NCI-H2107 treated with DMSO at 0.1 percent for 48 hours (cell line): ENCODE results near the gene NT5DC1.

Experiments
- DNase-seq: peaks from one replicate; lab custom pipeline; 2025; ENCODE audit not compliant: unreplicated experiment; lab: John Stamatoyannopoulos, UW

NT5DC1 gene

DNA sequence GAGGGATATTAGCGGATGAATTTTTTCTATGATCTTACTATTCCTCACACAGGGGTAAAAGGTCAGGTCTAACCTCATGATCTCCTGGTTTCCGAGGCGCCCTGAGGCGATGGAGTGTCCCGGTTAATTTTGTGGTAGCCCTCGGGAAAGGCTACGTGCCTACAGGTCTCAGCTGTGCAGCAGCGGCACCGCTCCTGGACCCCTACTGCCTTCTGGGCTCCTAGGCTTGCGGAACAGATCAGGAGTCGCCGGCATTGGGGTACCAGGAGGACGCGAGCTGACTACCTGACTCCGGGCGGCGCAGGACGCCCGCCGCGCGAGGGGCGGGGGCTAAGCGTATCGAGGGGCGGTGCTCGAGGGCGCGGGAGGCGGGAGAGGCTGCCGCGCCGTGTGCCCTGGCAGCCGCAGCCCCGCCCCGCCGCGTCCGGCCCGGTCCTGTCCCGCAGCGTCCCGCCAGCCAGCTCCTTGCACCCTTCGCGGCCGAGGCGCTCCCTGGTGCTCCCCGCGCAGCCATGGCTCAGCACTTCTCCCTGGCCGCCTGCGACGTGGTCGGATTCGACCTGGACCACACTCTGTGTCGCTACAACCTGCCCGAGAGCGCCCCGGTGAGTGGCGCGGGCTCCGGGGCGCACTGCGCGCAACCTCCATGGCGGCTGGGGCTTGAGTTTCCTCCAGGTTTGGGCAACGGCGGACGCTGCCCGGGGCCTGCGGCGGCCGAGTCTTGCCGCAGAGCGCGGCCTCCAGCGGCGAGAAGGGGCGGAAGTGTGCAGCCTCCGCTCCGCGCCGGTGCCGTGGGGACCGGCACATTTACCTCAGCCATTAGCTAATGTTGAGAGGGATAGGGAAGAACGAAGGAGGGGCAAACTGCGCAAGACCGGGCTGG, at the start of gene NT5DC1:
NT5DC1 (plus strand) TSS at position 435 of the 883 bp plus-strand sequence; CDS start at position 513, 78 bp downstream.
- peak; percentile 52 for DNase-seq

DNA sequence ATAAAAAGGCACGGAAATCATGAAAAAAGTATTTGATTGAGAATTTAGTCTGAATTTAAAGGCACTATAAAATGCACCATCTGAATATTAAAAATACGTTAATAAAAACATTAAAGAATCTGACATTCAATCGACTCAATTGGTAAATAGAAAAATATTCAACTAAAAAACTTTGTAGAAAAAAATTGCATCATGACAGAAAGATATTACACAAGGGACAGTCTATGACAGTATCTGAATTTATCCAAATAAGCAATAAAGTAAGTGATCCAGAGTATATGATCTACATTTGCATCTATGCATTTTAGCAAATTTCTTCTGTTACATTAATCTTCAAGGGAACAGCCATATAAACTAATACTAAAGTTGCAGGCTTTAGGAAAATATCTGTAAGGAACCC, 49.4 kb upstream of the NT5DC1 start:
- DNase-seq, result no peak

DNA sequence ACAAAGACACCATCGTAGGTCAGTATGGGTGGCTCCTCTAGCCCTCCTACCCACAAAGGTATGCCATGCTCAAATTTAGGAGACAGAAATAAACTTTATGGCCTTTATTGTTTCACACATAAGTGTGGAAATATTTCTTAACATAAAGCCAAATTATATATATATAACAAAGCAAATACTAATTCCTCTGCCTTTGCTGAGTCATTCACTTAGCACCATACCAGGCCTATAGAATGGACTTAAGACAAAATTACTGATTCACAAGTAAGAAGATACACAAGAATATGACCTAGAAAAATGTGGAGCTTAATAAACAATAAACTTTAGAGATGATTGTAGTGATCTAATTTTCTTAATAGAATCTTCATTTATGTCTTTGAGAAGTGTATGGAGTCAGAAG, 45.1 kb upstream of the NT5DC1 start:
- DNase-seq, result no peak

DNA sequence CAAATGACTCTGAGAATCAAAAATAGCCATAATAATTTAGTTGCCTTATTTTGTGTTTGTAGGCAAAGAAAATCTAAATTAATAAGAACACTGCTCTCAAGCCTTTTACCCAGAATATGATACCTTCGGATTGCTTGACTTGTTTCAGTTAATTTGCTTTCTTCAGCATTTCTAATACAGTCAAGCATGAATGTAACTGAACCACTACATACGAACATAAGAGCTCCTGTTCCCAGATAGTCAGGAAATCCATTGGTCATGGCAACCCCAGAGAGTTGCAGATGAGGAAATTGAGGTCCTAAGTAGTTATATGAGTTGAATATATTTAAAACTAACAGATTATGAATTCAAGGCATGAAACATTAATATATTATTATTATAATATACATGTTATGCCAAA, 42.9 kb upstream of the NT5DC1 start:
- DNase-seq, result no peak

DNA sequence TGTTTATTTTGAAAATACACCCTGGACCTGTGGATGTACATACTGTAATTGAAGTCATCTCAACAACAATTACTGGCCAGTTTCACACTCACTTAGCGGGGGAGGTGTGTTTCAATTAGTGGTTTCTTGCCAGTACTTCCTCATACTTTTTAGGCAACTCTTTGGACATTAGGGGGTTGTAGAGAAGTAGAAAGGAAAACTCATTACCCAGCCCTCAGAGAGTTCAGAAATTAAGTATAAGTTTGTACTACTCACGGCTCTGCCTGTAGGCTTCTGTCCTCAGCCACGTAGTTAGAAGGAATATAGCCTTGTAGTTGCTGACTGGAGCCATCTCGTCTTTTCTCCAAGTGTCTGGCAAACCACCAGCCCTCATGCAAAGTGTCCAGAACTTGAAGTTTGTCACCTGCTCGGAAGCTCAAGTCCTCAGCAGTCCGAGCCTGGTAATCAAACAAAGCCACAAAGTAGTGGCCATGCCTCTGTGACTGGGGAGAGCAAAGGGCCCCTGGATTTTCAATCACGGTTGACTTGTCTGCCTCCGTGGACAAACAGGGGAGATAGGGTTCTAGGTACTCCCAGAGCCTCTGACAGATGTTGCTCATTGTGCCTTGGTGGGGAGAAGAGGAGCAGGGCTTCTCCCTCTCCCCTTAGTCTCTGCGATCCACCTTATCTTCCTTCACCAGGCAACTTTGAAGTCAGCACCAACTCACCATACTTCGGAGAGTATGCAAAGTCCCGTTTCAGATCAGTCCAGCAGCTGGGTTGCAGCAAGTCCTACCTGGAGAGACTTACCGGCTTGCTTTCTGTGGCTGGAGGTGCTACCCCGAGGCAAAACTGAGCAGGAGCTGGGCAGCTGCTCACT, 40.7 kb upstream of the NT5DC1 start:
- DNase-seq, result peak; percentile 15

DNA sequence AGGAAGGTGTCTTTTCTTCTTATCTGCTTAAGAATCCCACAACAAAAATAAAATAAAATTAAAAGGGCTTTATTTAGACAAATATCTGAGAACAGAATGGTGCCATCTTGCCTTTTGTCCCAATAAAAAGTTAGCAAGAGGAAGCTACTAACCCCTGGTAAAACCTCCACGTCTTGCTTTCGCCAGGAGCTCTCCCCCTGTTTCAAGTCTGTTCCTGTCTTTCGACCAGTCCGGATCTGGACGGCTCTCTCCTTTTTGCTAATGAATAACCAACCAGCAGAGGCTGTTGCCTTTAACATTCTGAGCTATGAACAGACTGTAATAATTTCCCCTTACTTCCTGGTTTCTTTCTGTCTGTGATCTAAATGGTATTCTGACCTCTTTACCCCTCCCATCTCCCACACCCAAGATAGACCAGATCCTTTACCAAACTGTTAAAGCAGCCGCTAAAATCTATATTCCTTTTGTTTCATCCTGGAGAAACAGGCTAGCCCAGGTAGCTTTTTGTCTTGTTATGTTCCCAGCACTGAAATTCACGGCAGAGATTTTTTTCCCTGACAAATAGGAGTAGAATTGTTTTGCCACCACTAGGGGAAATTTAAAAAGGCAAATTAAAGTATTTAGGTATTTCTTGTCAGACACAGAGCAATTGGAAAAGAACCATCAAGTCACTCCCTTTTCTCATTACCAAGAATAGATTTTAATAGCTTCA, 39.9 kb upstream of the NT5DC1 start, which contains the start of gene FRK:
FRK (minus strand) TSS at position 320 of the 712 bp plus-strand sequence. CDS start 580 bp downstream, outside the sequence.
- DNase-seq, result peak; percentile 63

DNA sequence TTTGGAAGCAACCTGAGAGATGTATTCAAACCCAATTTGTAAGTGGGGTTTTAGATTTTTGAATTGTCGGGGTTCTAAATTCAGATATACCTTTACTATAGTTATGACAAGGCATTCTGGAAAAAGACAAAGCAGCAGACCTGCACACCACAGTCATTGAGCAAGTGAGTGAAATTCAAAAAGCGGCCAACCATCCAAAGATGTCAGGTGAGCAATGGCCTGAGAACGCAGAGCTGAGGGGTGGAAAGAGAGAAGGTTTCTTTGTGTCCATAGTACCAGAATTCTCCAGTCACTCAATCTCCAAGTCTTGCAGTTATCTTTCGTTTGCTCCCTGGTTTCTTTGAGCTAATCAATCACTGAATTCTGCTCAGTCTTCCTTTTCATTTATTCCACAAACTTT, 38.2 kb upstream of the NT5DC1 start:
- no peak for DNase-seq

DNA sequence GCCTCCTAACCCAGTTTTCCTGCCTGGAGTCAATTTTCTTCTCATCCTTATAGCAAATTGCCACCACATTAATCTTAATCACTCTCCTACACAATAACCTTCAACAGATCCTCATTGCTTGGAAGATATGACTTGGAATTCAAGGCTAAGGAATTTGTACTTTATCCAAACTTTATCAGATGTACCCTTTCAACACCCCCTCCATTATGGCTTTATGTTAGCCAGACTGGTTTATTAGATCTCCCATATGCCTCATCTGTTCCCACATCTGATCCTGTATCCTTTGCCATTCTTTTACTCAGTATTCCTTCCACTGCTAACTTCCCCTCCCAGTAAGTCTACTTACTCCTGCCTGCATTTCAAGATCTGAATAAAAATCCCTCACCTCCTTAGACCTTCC, 36.0 kb upstream of the NT5DC1 start:
- no peak for DNase-seq

DNA sequence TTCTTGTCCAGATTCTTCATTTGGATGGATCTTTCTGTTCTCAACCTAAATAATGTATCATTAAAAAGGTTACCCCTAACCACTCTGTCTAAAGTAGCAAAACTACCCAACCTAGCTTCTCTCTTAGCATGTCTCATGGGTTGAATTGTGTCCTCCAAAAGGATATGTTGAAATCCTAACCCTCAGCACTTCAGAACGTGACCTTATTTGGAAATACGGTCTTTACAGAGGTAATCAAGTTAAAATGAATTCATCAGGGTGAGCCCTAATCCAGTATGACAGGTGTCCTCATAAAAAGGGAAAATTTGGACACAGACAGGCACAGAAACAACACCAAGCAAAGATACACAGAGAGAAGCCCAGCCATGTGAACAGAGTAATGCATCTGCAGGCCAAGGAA, 33.9 kb upstream of the NT5DC1 start:
- no peak for DNase-seq

DNA sequence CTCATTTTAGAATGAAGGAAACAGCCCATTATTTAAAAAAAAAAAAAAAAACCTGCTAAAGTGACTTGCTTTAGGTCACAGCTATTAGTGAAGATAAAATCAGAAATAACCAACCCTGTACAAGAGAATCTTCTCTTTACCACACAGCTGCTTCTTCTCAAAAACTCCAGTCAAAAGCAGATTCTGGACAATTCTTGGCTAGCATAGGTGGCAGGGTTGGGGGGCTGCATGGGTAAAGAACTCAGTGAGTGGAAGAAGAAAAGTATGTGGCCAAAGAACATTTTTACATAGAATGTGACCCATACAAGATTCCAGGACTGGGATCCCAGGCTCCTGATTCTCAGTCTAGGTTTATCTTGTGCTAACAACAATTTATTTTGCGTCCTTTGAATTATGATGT, 30.6 kb upstream of the NT5DC1 start:
- DNase-seq, result no peak

DNA sequence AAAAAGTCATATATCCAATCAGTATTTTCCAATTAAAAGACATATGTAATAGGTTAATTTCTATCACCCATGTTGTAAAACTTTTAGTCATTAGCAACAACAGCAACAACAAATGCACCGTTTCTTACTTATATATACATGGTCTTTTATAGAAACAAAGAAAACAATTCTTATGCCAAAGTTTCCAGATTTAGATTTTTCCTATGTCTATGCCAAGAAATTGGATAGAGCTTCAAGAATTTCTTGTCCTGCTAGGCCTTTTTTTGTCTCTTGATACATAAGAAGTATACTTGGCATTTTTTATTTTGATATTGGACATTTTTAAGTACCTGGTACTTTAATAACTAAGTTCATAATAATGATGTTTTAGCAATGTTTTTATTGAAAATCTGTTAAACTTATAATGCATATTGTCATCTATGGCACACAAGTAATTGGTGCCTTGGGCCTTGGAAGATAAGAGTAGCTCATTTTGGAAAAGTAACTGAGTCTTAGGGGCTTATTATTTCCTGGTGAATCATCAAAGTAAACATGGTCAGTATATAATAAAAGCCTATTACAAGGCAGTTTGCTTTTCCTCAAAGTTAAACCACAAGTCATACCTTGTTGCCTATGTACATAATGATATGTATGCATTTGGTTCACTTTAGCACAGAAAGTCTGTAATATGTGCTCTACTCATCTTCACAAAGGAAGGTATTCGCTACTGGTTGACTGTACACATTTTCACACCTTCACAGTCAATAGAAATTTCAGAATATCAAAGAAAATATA, 29.9 kb upstream of the NT5DC1 start:
- DNase-seq, result no peak

DNA sequence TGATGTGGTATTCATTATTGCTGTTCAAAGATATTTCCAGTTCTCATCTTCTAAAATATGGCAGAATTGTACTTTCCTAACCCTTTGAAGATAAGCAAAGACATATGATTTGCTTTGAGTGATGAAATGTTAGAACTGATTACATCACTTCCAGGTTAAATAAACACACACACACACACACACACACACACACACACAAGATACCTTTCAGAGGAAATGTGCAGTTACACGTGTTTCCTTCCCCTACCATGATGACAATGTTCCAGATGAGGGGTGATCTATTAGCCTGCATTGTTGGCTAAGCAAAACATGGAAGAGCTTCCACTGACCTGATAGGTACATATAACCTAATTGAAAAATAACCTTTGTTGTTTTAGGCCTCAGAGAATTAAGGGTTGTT, 28.3 kb upstream of the NT5DC1 start:
- DNase-seq, result no peak

DNA sequence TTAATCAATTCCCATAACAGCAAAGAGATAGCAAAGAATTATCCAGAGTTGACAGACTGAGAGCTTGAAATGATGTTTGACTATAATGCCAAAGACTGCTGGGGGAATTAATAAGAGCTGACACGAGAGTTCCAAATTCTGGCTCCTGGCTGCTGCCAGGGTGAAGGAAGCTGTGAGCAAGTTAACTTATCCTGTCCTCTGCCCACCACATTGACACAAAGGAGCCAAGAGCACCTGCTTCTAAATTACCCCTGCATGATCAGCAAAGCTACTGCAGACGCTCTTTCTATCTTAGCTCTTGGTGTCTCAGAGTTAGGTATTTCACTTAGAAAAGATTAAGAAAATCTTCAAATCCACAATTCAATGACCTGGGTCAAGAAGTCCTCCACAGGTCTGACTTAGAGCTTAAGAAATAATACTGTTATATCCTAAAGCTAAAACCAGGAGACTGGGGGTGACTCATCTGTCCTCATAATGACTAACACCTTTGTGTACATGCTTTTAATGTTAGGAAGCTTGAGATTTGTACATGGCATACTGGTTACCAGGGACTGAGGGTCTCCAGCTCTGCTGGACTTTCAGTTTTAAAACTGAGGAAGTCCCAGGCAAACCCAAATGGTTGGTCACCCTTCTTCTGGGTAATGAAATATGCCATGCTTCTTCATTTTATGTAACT, 26.8 kb upstream of the NT5DC1 start:
- DNase-seq, result no peak

DNA sequence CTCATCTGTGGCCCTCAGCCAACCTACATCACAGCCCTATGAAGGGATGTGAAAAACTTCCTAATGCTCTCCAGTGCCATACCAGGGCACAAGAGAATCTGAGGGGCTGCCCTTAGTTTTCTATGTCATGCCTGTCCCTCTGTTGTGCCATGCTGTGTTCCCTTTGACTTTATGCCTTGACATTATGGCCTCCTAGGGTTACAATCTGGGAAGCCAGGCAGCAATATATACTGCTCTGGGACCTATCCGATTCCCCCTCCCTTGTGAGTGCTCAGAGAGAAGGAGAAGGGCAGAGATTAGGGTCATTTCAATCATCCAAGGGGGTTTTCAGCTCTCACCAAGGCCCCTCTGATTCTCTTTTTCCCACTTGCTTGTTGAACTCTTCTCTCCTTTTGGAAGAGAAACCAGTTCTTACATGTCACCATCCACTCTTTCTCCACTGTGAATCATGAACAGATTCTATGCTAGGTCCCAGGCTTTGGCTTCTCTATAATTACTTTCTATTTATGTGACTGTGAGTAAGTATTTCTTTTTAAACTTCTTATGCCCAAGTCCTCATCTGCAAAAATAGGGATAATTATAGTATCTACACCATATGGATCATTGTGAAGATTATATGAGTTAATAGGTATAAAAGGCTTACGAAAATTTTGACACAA, 25.8 kb upstream of the NT5DC1 start:
- DNase-seq, result no peak

DNA sequence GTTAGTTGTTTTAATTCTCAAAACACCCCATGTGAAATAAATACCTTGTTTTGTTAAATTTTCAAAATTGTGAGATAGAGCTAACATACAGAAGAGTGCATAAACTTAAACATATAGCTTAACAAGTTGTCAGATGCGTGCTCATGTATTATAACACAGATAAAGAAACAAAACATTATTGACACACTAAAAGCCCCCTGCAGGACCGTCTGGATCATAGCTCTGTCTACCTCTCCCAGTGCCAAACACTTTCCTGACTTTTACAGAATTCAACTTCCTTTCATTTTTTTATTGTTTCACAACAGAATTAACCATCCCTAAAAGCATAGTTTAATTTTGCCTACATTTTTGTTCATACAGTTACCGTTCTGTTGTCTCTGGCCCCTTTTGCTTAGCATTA, 22.1 kb upstream of the NT5DC1 start:
- no peak for DNase-seq

DNA sequence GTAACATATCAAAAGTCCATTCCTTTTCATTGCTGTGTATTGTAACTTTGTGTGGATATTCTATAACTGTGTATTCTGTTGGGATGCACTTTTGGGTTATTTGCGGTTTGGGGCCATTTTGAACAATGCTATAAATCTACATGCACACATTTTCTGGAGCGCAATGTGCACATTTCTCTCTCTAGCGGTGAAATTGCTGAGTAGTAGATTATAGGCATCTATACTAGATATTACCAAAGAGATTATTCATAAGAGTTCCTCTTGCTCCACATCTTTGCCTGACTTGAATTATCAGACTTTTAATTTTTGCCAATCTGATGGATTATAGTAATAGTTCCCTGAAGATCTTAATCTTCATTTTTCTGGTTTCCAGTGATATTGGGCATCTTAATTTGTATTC, 21.7 kb upstream of the NT5DC1 start:
- DNase-seq, result no peak

DNA sequence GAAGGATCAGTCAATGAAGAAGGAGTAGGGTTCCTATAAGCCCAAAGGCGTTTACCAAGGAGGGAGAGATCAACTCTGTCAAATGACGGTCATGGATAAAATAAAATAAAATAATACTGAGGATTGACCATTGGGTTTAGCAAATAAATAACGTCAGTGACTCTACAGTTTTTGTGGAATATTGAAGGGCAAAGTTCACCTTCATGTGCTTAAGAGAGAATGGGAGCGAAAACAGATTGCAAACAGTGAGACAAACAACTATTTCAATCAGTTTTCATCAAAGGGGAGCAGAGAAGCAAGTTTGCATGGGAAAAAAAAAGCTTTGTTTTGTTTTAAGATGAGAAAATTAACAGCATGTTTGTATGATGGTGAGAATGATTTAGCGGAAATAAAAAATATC, 17.6 kb upstream of the NT5DC1 start:
- DNase-seq, result no peak

DNA sequence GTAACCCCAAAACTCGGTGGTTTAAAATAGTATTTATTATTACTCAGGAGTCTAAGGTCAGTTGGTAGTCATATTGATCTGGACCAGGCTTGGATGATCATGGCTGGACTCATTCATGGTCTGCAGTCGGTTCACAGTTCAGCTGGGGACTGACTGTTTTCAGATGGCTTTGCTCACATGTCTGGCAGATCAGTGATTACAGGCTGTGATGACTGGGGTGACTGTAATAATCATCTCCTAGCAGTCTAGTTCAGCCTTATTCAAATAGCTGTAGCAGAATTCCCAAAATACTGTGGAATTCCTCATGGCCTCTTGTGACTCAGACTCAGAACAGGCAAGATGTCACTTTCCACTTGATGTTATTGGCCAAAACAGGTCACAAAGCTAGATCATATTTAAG, 16.4 kb upstream of the NT5DC1 start:
- no peak for DNase-seq

DNA sequence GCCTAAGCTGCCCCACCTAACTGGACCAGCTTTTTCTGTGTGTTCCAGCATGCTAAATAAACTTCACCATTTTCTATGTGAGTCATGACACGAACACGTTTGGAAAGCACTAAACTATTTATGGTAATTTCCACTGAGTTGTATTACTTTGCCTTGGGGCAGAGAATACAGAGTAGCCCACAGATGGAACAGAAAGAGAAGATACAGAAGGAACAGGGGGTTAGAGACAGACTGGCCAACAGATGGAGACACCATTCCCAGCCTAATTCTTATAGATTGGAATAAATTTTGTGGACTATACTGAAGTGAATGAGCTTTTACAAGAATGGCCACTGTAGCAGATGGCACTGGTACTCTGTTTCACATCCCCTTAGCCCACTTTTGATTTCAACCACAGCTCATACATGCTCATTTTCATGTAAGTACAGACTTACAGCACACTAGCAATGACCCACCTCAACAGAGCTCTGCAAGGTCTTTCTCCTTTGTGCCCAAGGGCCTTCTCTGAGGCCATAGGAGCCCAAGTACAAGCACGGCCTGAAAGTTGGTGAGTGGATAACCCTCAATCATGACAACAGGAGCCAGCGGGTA, 13.1 kb upstream of the NT5DC1 start:
- no peak for DNase-seq
